A204.1 (cell line): ENCODE data around the gene ADGRG1.

Experiments used
- FAIRE-seq: peaks from 2 replicates; lab custom pipeline; 2012; peaks lifted over from hg19 to GRCh38; lab: Jason Lieb, UNC

Gene ADGRG1

GRCh38 chr16:57683636-57684545 lies 55.5 kb downstream of the ADGRG1 start:
- no peak for FAIRE-seq

- FAIRE-seq = no peak
Observed at GRCh38 chr16:57684626-57685358, 56.4 kb downstream of the ADGRG1 start.

GRCh38 chr16:57685633-57686032 lies 57.2 kb downstream of the ADGRG1 start:
- FAIRE-seq = no peak

- FAIRE-seq = no peak
Observed at GRCh38 chr16:57686577-57686976, 58.1 kb downstream of the ADGRG1 start.

- FAIRE-seq = no peak
Observed at GRCh38 chr16:57687363-57687929, 59.0 kb downstream of the ADGRG1 start.

- FAIRE-seq = no peak
Observed at GRCh38 chr16:57688487-57688986, 60.1 kb downstream of the ADGRG1 start.

- FAIRE-seq = no peak
Observed at GRCh38 chr16:57688987-57689761, 60.7 kb downstream of the ADGRG1 start.

GRCh38 chr16:57689762-57690558 lies 61.5 kb downstream of the ADGRG1 start:
- FAIRE-seq = no peak

GRCh38 chr16:57690782-57691471 lies 62.5 kb downstream of the ADGRG1 start:
- no peak for FAIRE-seq

- no peak for FAIRE-seq
Observed at GRCh38 chr16:57692636-57693035, 64.2 kb downstream of the ADGRG1 start.

GRCh38 chr16:57693550-57693949 lies 65.1 kb downstream of the ADGRG1 start:
- no peak for FAIRE-seq

GRCh38 chr16:57694231-57694724 lies 65.8 kb downstream of the ADGRG1 start:
- no peak for FAIRE-seq

GRCh38 chr16:57694725-57695679 lies 66.6 kb downstream of the ADGRG1 start, which contains the start of gene DRC7:
Gene DRC7 (plus strand): TSS chr16:57694806. CDS start chr16:57697950, 3,144 bp downstream.
- no peak for FAIRE-seq

GRCh38 chr16:57695680-57696069 lies 67.2 kb downstream of the ADGRG1 start:
- FAIRE-seq = no peak

GRCh38 chr16:57696240-57696639 lies 67.8 kb downstream of the ADGRG1 start:
- FAIRE-seq = no peak

- no peak for FAIRE-seq
Observed at GRCh38 chr16:57697896-57698537, 69.6 kb downstream of the ADGRG1 start.

- no peak for FAIRE-seq
Observed at GRCh38 chr16:57698812-57699405, 70.5 kb downstream of the ADGRG1 start.

GRCh38 chr16:57699481-57699880 lies 71.1 kb downstream of the ADGRG1 start:
- no peak for FAIRE-seq
